DOHH2 (cell line): ENCODE data around the gene NME3.

Source experiments
- H3F3A ChIP-seq: fragments of 200-600 bp; sonication (generic), shearing (Covaris generic); 2 replicates; pipeline ENCODE4 v1.6.0; 2016; ENCODE audit warnings: antibody characterized with exemption, mild to moderate bottlenecking; ENCODE audit not compliant: control insufficient read depth, insufficient read depth
- H3K27ac ChIP-seq: fragments of 200-600 bp; sonication (generic); 2 replicates; pipeline ENCODE4 v1.5.1; 2014; ENCODE audit warnings: low read depth, mild to moderate bottlenecking, low read length, moderate library complexity
- H3K27me3 ChIP-seq: fragments of 200-600 bp; sonication (generic); 2 replicates; pipeline ENCODE4 v1.6.1; 2014; ENCODE audit warnings: mild to moderate bottlenecking, low read length, mixed read lengths; ENCODE audit not compliant: control insufficient read depth
- H3K36me3 ChIP-seq: fragments of 200-600 bp; sonication (generic); 2 replicates; pipeline ENCODE4 v1.6.1; 2014; ENCODE audit warnings: mild to moderate bottlenecking, low read length, moderate library complexity, mixed read lengths; ENCODE audit not compliant: control insufficient read depth
- H3K4me1 ChIP-seq: fragments of 200-600 bp; sonication (generic); 2 replicates; pipeline ENCODE4 v1.6.1; 2014; ENCODE audit warnings: mild to moderate bottlenecking, low read length, mixed read lengths; ENCODE audit not compliant: control insufficient read depth
- H3K4me2 ChIP-seq: fragments of 200-600 bp; sonication (generic); 2 replicates; pipeline ENCODE4 v1.6.0; 2014; ENCODE audit warnings: mild to moderate bottlenecking, low read length, moderate library complexity
- H3K4me3 ChIP-seq: fragments of 200-600 bp; sonication (generic); 2 replicates; pipeline ENCODE4 v1.5.1; 2014; ENCODE audit warnings: mild to moderate bottlenecking, low read length, mixed read lengths
- H3K79me2 ChIP-seq: fragments of 200-600 bp; sonication (generic); 2 replicates; pipeline ENCODE4 v1.6.1; 2014; ENCODE audit warnings: mild to moderate bottlenecking, low read length, mixed read lengths; ENCODE audit not compliant: control insufficient read depth
- H3K9me2 ChIP-seq: fragments of 200-600 bp; sonication (generic); replicated peaks from 2 replicates; pipeline ENCODE4 v1.6.1; 2014; ENCODE audit warnings: mild to moderate bottlenecking, low read length, mixed read lengths; ENCODE audit not compliant: control insufficient read depth
- H3K9me3 ChIP-seq: fragments of 200-600 bp; sonication (generic); 2 replicates; pipeline ENCODE4 v1.6.1; 2014; ENCODE audit warnings: antibody characterized with exemption, low read length, mixed read lengths; ENCODE audit not compliant: control insufficient read depth, insufficient read depth
- H4K20me1 ChIP-seq: fragments of 200-600 bp; sonication (generic); 2 replicates; pipeline ENCODE4 v1.6.0; 2014; ENCODE audit warnings: low read depth, mild to moderate bottlenecking, antibody characterized with exemption, low read length, moderate library complexity; ENCODE audit not compliant: control insufficient read depth, insufficient read depth
- CTCF ChIP-seq: fragments of 200-600 bp; sonication (generic); IDR thresholded peaks from one replicate; pipeline ENCODE4 v1.5.1; 2014; ENCODE audit warnings: antibody characterized with exemption, mild to moderate bottlenecking, low read depth, low read length; ENCODE audit not compliant: poor library complexity, severe bottlenecking
- EZH2phosphoT487 ChIP-seq: fragments of 200-600 bp; sonication (generic); IDR thresholded peaks from 2 replicates; pipeline ENCODE4 v1.6.1; 2017; ENCODE audit warnings: borderline replicate concordance, mild to moderate bottlenecking, antibody characterized with exemption, low read length, moderate library complexity, mixed read lengths

The NME3 gene

DNA sequence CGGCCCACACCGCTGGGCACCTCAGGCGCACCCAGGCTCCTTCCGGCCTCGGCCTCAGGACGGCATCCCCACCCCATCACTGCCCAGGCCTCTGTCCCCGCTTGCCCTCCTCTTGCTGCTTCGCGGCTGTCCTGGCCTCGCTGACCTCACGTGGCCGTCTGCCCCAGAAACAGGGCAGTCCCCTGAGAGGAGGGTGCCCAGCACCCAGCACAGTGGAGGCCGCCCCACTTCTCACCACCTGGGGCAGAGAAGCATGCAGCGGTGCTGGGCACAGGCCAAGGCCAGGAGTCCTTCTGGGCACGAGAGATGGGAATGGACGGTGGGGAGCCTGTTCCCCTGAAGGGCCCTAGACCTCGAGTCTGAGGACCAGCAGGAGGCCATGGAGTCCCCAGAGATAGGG lies 46.4 kb upstream of the NME3 start:
- H3K79me2 ChIP-seq: no peaks in the 10 kb centered on the region
- no peaks in the 10 kb centered on the region for H3K4me1 ChIP-seq
- H3K4me3 ChIP-seq: no peak overlapping the region
- no peaks in the 10 kb centered on the region for H3K36me3 ChIP-seq
- no peaks in the 10 kb centered on the region for H4K20me1 ChIP-seq
- H3K27ac ChIP-seq: no peak overlapping the region
- no peak for TF ChIP-seq CTCF
- TF ChIP-seq EZH2phosphoT487: no peak
- H3K9me2 ChIP-seq: no peaks in the 10 kb centered on the region
- H3F3A ChIP-seq: no peaks in the 10 kb centered on the region
- no peaks in the 10 kb centered on the region for H3K27me3 ChIP-seq
- H3K4me2 ChIP-seq: no peak overlapping the region
- no peaks in the 10 kb centered on the region for H3K9me3 ChIP-seq

DNA sequence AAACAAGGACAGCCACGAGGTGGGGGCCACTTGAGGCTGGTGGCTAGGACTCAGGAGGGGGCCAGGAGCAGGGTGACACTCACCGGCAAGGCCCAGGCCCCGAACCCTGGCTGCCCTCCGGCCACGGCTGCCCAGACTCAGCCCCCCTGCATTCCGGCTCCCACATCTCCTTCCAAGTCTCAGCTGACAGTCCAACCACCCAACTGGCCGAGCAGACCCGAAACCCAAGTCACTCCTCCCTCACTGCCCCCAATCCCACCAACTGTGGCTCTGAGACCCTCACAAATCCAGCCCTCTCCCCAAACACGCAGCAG lies 45.9 kb upstream of the NME3 start:
- H3K36me3 ChIP-seq: no peaks in the 10 kb centered on the region
- no peaks in the 10 kb centered on the region for H3K27me3 ChIP-seq

DNA sequence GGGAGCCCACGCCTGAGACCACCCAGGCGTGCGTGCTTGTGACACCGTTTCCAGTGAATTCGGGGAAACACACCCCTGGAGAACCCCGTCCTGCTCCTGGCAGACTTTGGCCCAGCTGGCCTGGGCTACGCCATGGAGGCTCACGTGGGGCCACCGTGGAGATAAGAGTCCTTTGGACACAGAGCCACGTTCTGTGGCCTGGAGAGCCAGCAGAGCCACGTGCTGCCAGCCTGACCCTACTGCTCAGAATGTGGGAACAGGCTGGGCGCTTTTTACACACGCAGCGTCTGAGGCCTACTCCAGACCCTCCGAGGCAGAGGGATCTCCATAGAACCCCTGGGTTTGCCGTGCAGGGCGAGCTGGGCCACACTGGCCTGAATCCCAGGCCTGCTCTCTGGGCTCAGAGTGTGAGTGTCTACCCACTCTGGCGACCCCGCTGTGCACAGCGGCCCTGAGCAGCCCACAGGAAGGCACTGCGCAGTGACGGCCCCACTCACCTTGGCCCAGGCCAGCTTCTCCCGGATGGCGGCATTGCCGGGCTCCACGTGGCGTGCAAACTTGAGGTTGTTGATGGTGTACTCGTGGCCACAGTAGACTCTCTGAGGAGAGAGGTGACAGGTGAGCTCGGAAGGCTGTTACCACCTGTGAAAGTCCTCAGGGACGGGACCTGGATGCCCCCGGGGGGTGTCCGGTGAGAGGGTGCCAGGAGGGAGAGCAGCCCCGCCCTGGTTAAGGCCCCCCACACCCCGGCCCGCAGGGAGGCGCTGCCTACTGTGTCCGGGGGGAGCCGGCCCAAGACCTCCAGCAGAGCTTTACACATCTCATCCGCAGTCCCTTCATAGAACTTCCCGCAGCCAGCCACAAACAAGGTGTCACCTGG lies 45.3 kb upstream of the NME3 start:
- no peak overlapping the region for H3K27ac ChIP-seq
- TF ChIP-seq EZH2phosphoT487 (no peak), CTCF (no peak)
- H3K4me3 ChIP-seq: no peak overlapping the region
- H4K20me1 ChIP-seq: no peaks in the 10 kb centered on the region
- no peaks in the 10 kb centered on the region for H3K27me3 ChIP-seq
- no peaks in the 10 kb centered on the region for H3K4me1 ChIP-seq
- H3K4me2 ChIP-seq: no peak overlapping the region
- H3K9me2 ChIP-seq: no peaks in the 10 kb centered on the region
- H3K36me3 ChIP-seq: no peaks in the 10 kb centered on the region
- H3F3A ChIP-seq: no peaks in the 10 kb centered on the region
- H3K79me2 ChIP-seq: no peaks in the 10 kb centered on the region
- H3K9me3 ChIP-seq: no peaks in the 10 kb centered on the region

More for the DNA sequence above, 45.9 kb upstream of the NME3 start:
- Histone ChIP-seq H3K4me1 (no peaks in the 10 kb centered on the region), H3F3A (no peaks in the 10 kb centered on the region), H3K79me2 (no peaks in the 10 kb centered on the region), H4K20me1 (no peaks in the 10 kb centered on the region), H3K4me3 (no peak overlapping the region), H3K27ac (no peak overlapping the region), H3K9me2 (no peaks in the 10 kb centered on the region), H3K9me3 (no peaks in the 10 kb centered on the region), H3K4me2 (no peak overlapping the region)
- TF ChIP-seq EZH2phosphoT487 (no peak), CTCF (no peak)
